ENCODE results near the gene QKI. TPM values are rescaled to one million over a fixed set of nuclear protein-coding genes. Genes with fewer than 3 reads are reported as not detected.

Gene QKI
- total RNA-seq, 1 experiment from 2014 or later = 176 TPM

GRCh38 chr6:163513570-163514166 is 99.2 kb downstream of the QKI start:
- Histone ChIP-seq H3K14ac (ENCODE audit: insufficient read depth, low read length) (no peak overlapping the region), H3K4me1 (ENCODE audit: insufficient read depth, low read length) (peaks cover 4% of the 10 kb centered on the region; the same call in 1 of the 2 replicates), H3K27me3 (ENCODE audit: insufficient read depth, low read length) (no peaks in the 10 kb centered on the region), H2AFZ (ENCODE audit: low read length) (no peak overlapping the region), H4K20me1 (ENCODE audit: control insufficient read depth, insufficient read depth, insufficient read length) (no peaks in the 10 kb centered on the region), H4K5ac (ENCODE audit: insufficient read length, low read depth, low read length) (no peak overlapping the region), H3K23me2 (ENCODE audit: insufficient read length, low read depth, low read length, poor library complexity, severe bottlenecking) (no peaks in the 10 kb centered on the region), H2AK5ac (ENCODE audit: insufficient read length, low read length) (no peak overlapping the region), H3K4me2 (ENCODE audit: insufficient read depth, insufficient read length, low read length) (no peak overlapping the region), H2BK120ac (ENCODE audit: low read depth, low read length, poor library complexity, severe bottlenecking) (no peak overlapping the region), H3K27ac (ENCODE audit: insufficient read length, low read depth, low read length) (no peak overlapping the region), H3K79me2 (ENCODE audit: insufficient read depth, low read length) (no peaks in the 10 kb centered on the region), H2BK15ac (ENCODE audit: low read depth, low read length) (no peak overlapping the region), H3K9ac (ENCODE audit: extremely low read depth, insufficient read length, low read length) (no peak overlapping the region), H4K91ac (ENCODE audit: insufficient read length, low read depth, low read length) (no peak overlapping the region), H3K56ac (ENCODE audit: insufficient read length, low read depth, low read length) (no peak overlapping the region), H2BK12ac (ENCODE audit: insufficient read length, low read depth, low read length) (no peak overlapping the region), H4K8ac (replicated peaks; ENCODE audit: insufficient read length, low read depth, low read length) (no peak overlapping the region), H3K9me3 (ENCODE audit: control insufficient read depth, low read depth, low read length) (no peaks in the 10 kb centered on the region), H3K23ac (ENCODE audit: insufficient read length, low read depth, low read length) (no peak overlapping the region), H3K79me1 (ENCODE audit: insufficient read depth, low read depth, low read length, poor library complexity, severe bottlenecking) (no peaks in the 10 kb centered on the region), H3K4ac (ENCODE audit: low read depth, low read length) (no peak overlapping the region), H2BK5ac (ENCODE audit: insufficient read length, low read length) (no peak overlapping the region), H3T11ph (ENCODE audit: low read length) (no peak overlapping the region), H3K18ac (ENCODE audit: insufficient read length, low read depth, low read length) (no peak overlapping the region), H2BK20ac (ENCODE audit: low read depth, low read length, poor library complexity, severe bottlenecking) (no peak overlapping the region)
- Mint-ChIP-seq H3K36me3 (ENCODE audit: insufficient read depth in 1 of 3, low read depth in 3 of 3) (peaks cover 0 to 2% (median 0%) of the 10 kb centered on the region in 3 experiments; a peak in 2 of 7 replicates), H3K27ac (no peak overlapping the region; a peak in 1 of 7 replicates), H3K27me3 (ENCODE audit: low read depth) (no peaks in the 10 kb centered on the region), H3K4me3 (no peak overlapping the region), H3K9me3 (no peaks in the 10 kb centered on the region), H3K4me1 (peaks cover 10 to 18% of the 10 kb centered on the region in 2 experiments)
- no peak for TF ChIP-seq CTCF (conservative IDR thresholded peaks at IDR 0.05)
- DNase-seq = no peak
- no CpG with 5 or more reads among the region's 2 CpGs for WGBS (ENCODE audit: extremely low coverage, insufficient read length, low lambda C conversion rate)
